Inferior parietal cortex (tissue), 1 donor: ENCODE measurements around the gene NFASC.

Source experiments
- DNase-seq: peaks from one replicate; pipeline ENCODE4 v3.0.0-alpha.2; 2016; ENCODE audit errors: extremely low spot score

The NFASC gene

GRCh38 chr1:205041998-205042910, 171.6 kb downstream of the NFASC start:
- peak; percentile 41 for DNase-seq

DNA sequence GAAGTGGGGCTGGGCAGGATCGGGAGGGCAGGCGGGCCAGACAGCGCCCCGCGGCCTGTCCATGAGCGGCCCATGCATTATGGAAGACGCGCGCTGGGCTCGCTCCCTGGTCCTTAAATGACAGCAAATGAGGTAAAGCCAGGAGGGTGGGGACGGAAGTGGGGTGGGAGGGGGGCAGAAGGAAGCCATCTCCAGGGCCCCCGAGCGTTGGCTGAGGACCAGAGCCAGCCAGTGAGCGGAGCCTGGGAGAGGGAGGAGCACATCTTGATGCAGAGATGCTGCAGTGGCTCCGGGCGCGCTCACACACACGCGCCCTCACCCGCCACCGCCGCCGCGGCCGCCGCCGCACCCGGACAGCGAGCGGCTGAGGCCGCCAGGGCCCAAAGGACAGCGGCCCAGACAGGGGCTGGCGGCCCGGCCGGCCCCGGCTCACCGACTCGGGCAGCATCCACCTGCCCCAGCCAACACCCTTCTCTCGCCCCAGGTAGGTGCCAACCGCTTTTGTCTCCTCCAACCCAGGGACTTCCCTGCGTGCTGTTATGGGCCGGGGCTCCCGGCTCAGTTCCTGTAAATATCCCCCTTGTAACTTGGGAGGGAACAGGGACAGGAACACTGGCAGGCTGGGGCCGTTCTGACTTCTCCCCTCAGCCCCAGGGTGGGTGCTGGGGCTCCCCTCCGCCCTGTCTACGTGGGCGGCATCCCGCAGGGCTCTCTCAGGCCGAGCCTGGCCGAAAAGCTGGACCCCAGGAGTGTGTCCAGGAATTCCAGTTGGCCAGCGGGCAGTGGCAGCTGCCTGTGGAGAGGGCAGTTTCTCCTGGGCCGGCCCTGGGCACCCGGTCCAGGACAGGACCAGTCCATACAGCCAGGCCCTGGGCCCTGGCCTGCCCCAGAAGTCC, 172.5 kb downstream of the NFASC start, which contains the start of gene CNTN2:
TSS of gene CNTN2 (plus strand) at position 302 of the 896 bp plus-strand sequence. CDS start 9,974 bp downstream, outside the sequence.
- DNase-seq: peak; percentile 79

DNA sequence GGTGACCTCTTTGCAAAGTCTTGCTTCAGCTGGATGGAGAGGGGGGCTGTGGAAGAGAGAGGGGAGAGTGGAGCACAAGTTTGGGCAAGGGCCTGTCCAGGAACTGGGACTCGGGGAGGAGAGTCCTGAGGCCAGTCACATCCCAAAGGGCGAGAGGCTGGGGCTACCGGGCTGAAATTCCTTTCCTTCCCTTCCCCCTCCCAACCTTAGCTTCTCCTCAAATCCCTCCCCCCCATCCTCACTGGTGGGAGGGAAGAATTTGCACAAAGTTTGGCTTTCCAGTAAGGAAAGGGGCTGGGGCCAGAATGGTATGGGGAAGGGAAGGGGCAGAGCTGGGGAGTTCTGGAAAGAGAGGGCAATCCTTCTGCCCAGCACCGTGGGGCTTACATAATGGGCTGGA, 173.2 kb downstream of the NFASC start:
- no peak for DNase-seq

DNA sequence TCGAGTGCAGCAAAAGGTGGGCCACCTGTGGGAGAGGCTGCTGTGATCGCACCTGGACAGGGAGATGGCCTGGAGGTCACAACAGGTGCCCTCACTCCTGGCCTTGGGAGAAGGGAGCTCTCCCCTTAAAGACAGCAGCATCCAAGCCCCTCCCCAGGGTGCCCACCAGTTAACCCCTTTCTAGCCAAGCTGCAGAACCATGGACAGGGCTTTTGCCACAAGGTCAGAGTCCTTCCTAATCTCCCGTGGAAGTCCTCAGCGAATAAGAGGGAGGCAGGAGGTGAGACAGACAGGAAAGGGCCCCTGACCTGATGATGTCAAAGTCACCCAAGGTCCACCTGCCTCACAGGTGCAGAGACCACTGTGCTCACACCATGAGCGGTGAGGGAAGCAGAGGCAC, 174.1 kb downstream of the NFASC start:
- no peak for DNase-seq

DNA sequence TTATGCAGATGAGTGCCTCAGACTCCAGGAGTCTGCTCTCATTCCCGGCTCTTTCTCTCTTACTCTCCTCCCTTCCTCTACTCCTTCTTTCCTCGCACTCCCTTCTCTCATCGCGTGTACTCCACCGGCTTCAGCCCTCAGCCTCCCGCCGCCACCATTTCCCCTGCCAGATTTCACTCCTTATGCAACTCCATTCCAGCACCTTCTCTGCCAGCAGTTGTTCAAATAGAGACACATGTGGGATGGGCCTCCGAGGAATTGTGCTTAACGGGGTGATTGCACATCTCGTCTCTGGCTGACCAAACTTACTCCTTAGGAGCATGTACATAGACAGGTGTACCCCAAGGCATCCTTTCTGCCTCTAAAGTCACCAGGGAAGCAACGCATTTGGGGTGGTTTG, 174.5 kb downstream of the NFASC start:
- DNase-seq: peak; percentile 37

DNA sequence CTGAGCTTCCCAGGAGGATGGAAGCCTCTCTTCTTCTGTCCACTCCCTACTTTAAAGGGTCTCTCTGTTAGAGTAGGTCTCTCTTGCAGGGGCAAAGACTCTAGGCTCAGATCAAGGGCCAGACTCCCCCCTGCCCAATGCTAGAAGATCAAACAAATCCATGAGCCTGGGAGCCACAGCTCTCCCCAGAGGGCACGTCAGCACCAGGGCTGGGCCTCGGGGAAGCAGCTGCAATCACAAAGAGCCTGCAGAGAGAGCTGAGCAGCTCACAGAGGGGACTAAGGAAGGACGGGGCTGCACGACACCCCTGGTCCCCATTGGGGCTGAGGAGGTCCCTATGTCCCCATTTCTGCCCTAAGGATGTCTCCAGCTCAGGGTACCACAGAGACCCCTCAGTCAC, 176.2 kb downstream of the NFASC start:
- peak; percentile 58 for DNase-seq

- peak; percentile 50 for DNase-seq
Measured at GRCh38 chr1:205047764-205048231, 177.1 kb downstream of the NFASC start.

GRCh38 chr1:205048382-205048781, 177.7 kb downstream of the NFASC start:
- peak; percentile 73 for DNase-seq

GRCh38 chr1:205049479-205049878, 178.8 kb downstream of the NFASC start:
- no peak for DNase-seq

GRCh38 chr1:205052690-205053089, 182.0 kb downstream of the NFASC start:
- DNase-seq: no peak

DNA sequence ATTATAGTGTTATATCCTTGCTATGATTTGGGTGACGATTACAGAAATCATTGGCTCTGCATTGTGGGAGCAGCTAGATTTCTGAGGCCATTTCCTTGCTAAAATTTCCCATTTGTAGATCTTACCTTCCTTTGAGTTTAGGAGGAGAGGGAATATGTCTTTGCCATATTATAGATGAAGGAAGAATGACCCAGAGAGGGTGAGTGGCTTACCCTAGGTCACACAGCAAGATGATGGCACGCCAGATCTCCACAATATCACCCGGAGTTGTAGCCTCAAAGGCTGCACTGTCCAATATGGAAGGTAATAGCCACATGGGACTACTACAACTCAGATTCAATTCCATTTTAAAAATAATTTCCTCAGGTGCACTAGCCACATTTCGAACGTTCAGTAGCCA, 182.6 kb downstream of the NFASC start:
- no peak for DNase-seq

- no peak for DNase-seq
Measured at GRCh38 chr1:205054013-205054412, 183.4 kb downstream of the NFASC start.

DNA sequence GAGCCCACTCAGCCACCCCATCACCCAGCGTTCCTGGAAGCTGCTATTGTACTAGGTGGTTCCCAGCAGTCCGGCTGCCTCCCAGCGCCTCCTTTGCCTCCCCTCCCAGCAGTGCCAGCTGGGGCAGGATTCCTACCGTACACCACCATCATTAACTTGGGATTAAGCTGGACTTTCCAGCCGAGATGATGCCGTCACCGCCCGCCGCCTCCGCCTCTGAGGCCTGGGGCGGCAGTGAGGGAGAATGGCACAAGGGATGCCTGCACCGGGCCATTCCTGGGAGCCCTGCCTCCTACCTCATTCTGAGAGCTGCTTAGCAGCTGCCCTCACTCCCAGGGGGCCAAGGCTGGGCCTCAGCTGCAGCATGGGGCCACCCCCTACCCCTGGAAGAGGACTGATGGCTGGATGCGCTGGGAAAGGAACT, 185.5 kb downstream of the NFASC start:
- DNase-seq: no peak

- no peak for DNase-seq
Measured at GRCh38 chr1:205056956-205057568, 186.4 kb downstream of the NFASC start.

DNA sequence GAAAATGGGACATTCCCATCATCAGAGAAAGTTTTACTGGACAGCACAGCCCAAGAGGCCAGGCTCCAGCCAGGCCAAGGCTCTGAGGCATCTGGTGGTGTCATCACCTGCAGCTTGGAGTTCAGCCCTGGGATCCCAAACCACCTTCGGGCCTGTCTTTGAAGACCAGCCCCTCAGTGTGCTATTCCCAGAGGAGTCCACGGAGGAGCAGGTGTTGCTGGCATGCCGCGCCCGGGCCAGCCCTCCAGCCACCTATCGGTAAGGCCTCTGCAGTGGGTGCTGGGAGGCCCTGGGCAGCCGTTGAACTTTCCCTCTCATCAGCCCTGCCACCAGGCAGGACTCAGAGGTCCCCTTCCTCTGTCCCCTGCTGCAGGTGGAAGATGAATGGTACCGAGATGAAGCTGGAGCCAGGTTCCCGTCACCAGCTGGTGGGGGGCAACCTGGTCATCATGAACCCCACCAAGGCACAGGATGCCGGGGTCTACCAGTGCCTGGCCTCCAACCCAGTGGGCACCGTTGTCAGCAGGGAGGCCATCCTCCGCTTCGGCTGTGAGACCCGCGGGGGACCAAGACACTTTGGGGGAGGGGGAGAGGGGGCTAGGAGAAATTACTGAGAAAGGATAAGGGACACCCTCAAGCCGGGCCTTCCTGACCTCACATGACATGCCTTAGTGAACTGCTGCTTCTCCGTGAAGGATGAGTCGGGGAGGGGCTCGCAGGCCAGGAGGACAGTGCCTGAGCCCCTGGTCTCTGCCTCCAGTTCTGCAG, 187.3 kb downstream of the NFASC start:
- DNase-seq: no peak

GRCh38 chr1:205058853-205059252, 188.2 kb downstream of the NFASC start:
- no peak for DNase-seq

DNA sequence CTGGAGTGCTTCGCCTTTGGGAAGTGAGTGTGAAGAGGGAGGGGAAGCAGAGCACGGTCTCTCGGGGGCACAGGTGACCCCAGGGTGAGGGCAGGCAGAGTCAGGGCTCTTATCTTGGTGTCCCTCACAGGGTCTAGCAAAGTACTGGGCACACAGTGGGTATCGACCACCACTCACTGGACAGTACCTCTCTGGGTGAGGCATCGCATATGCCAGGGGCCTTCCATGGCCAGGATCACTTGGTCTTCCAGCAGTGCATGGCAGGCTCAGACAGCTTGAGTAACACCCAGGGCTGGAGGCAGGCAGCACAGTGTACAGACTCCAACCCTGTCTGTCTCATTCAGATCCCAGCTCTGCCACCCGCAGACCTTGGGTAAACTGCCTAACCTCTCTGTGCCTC, 189.0 kb downstream of the NFASC start:
- no peak for DNase-seq

GRCh38 chr1:205060746-205061145, 190.1 kb downstream of the NFASC start:
- no peak for DNase-seq

- DNase-seq: no peak
Measured at GRCh38 chr1:205061227-205061626, 190.6 kb downstream of the NFASC start.

DNA sequence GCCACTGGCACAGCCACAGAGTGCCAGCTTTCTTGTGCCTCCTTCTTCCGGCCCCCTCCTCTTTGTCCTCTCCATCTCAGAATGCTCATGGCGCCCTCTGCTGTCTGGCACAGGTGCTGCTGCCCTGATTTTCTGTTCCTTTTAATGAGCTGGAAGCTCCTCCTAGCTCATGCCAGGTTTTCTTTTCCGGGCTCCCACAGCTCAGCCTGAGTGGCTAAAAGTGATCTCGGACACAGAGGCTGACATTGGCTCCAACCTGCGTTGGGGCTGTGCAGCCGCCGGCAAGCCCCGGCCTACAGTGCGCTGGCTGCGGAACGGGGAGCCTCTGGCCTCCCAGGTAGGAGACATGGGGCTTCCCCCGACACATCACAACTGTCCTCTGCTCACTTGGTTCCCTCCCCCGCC, 191.0 kb downstream of the NFASC start:
- peak; percentile 92 for DNase-seq

- DNase-seq: no peak
Measured at GRCh38 chr1:205062319-205062718, 191.7 kb downstream of the NFASC start.
